H9 (cell line): ENCODE measurements around the gene HOXC13. TPM values are rescaled to one million over a fixed set of nuclear protein-coding genes. Genes with fewer than 3 reads are reported as not detected.

Experiments
- DNase-seq: peaks from one replicate; pipeline ENCODE4 v3.0.0-alpha.2; 2017
- H2AFZ ChIP-seq: one replicate; pipeline ENCODE4 v1.6.1; 2013; ENCODE audit warnings: mild to moderate bottlenecking, low read length, control low read depth, moderate library complexity
- H2AK5ac ChIP-seq: 2 replicates; pipeline ENCODE4 v1.6.1; 2013; ENCODE audit warnings: low read length, control low read depth, mixed read lengths; ENCODE audit not compliant: insufficient read length
- H2BK120ac ChIP-seq: one replicate; pipeline ENCODE4 v1.6.1; 2013; ENCODE audit warnings: low read depth, mild to moderate bottlenecking, low read length, control low read depth, inconsistent platforms; ENCODE audit not compliant: poor library complexity, severe bottlenecking
- H2BK12ac ChIP-seq: 2 replicates; pipeline ENCODE4 v1.6.1; 2013; ENCODE audit warnings: low read length, control low read depth, mixed read lengths, low read depth; ENCODE audit not compliant: insufficient read length
- H2BK15ac ChIP-seq: 2 replicates; pipeline ENCODE4 v1.6.1; 2013; ENCODE audit warnings: low read depth, low read length, control low read depth
- H2BK20ac ChIP-seq: one replicate; pipeline ENCODE4 v1.6.1; 2013; ENCODE audit warnings: low read depth, mild to moderate bottlenecking, low read length, control low read depth, inconsistent platforms; ENCODE audit not compliant: poor library complexity, severe bottlenecking
- H2BK5ac ChIP-seq: 2 replicates; pipeline ENCODE4 v1.6.1; 2013; ENCODE audit warnings: low read length, control low read depth, mixed read lengths; ENCODE audit not compliant: insufficient read length
- H3K14ac ChIP-seq: 2 replicates; pipeline ENCODE4 v1.6.1; 2013; ENCODE audit warnings: low read length, control low read depth; ENCODE audit not compliant: insufficient read depth
- H3K18ac ChIP-seq: 2 replicates; pipeline ENCODE4 v1.6.1; 2013; ENCODE audit warnings: low read depth, mild to moderate bottlenecking, mixed read lengths, low read length, control low read depth; ENCODE audit not compliant: insufficient read length
- H3K23ac ChIP-seq: 2 replicates; pipeline ENCODE4 v1.6.1; 2013; ENCODE audit warnings: low read length, control low read depth, mixed read lengths, low read depth; ENCODE audit not compliant: insufficient read length
- H3K23me2 ChIP-seq: 2 replicates; pipeline ENCODE4 v1.6.1; 2013; ENCODE audit warnings: low read depth, mild to moderate bottlenecking, mixed read lengths, low read length, control low read depth; ENCODE audit not compliant: insufficient read length, poor library complexity, severe bottlenecking
- H3K27ac ChIP-seq: 2 replicates; pipeline ENCODE4 v1.5.1; 2013; ENCODE audit warnings: low read length, control low read depth, mixed read lengths, low read depth; ENCODE audit not compliant: insufficient read length
- H3K27me3 ChIP-seq: 2 replicates; pipeline ENCODE4 v1.6.1; 2013; ENCODE audit warnings: low read length, control low read depth, inconsistent platforms; ENCODE audit not compliant: insufficient read depth
- H3K4ac ChIP-seq: 2 replicates; pipeline ENCODE4 v1.6.1; 2013; ENCODE audit warnings: low read depth, mild to moderate bottlenecking, control low read depth, inconsistent platforms, low read length, moderate library complexity
- H3K4me1 ChIP-seq: 2 replicates; pipeline ENCODE4 v1.6.1; 2013; ENCODE audit warnings: low read length, control low read depth, inconsistent platforms; ENCODE audit not compliant: insufficient read depth
- H3K4me2 ChIP-seq: 2 replicates; pipeline ENCODE4 v1.6.1; 2013; ENCODE audit warnings: low read length, control low read depth, mixed read lengths; ENCODE audit not compliant: insufficient read length, insufficient read depth
- H3K56ac ChIP-seq: 2 replicates; pipeline ENCODE4 v1.6.1; 2013; ENCODE audit warnings: low read depth, mild to moderate bottlenecking, mixed read lengths, low read length, control low read depth; ENCODE audit not compliant: insufficient read length
- H3K79me1 ChIP-seq: 2 replicates; pipeline ENCODE4 v1.6.1; 2013; ENCODE audit warnings: low read depth, mild to moderate bottlenecking, moderate library complexity, low read length, control low read depth, inconsistent platforms; ENCODE audit not compliant: insufficient read depth, poor library complexity, severe bottlenecking
- H3K79me2 ChIP-seq: 2 replicates; pipeline ENCODE4 v1.6.1; 2013; ENCODE audit warnings: low read length, control low read depth, inconsistent platforms; ENCODE audit not compliant: insufficient read depth
- H3K9ac ChIP-seq: 2 replicates; pipeline ENCODE4 v1.6.1; 2013; ENCODE audit warnings: low read length, control low read depth, mixed read lengths; ENCODE audit not compliant: insufficient read length; ENCODE audit errors: extremely low read depth
- H3K9me3 ChIP-seq: one replicate; pipeline ENCODE4 v1.6.1; 2013; ENCODE audit warnings: low read depth, low read length, inconsistent platforms; ENCODE audit not compliant: control insufficient read depth
- H3T11ph ChIP-seq: one replicate; pipeline ENCODE4 v1.6.1; 2013; ENCODE audit warnings: mild to moderate bottlenecking, low read length, control low read depth, inconsistent platforms
- H4K20me1 ChIP-seq: one replicate; pipeline ENCODE4 v1.6.1; 2013; ENCODE audit not compliant: control insufficient read depth, insufficient read length, insufficient read depth
- H4K5ac ChIP-seq: 2 replicates; pipeline ENCODE4 v1.6.1; 2013; ENCODE audit warnings: low read depth, mild to moderate bottlenecking, mixed read lengths, low read length, control low read depth; ENCODE audit not compliant: insufficient read length
- H4K8ac ChIP-seq: replicated peaks from 2 replicates; pipeline ENCODE4 v1.6.1; 2013; ENCODE audit warnings: low read length, control low read depth, mixed read lengths, low read depth; ENCODE audit not compliant: insufficient read length
- H4K91ac ChIP-seq: 2 replicates; pipeline ENCODE4 v1.6.1; 2013; ENCODE audit warnings: low read depth, mild to moderate bottlenecking, moderate library complexity, mixed read lengths, low read length, control low read depth; ENCODE audit not compliant: insufficient read length
- H3K27ac Mint-ChIP-seq, 3 experiments: 2 replicates in 2 of 3; 3 replicates in 1 of 3; pipeline ENCODE4 v1.8.0; 2020 to 2021; ENCODE audit warnings: mixed read lengths in 3 of 3, mild to moderate bottlenecking in 1 of 3, moderate library complexity in 1 of 3
- H3K27me3 Mint-ChIP-seq: 2 replicates; pipeline ENCODE4 v1.8.0; 2021; ENCODE audit warnings: low read depth, mild to moderate bottlenecking, moderate library complexity, mixed read lengths
- H3K36me3 Mint-ChIP-seq, 3 experiments: 2 replicates in 2 of 3; 3 replicates in 1 of 3; pipeline ENCODE4 v1.8.0; 2020 to 2021; ENCODE audit warnings: low read depth in 3 of 3, mixed read lengths in 3 of 3; ENCODE audit not compliant: insufficient read depth in 1 of 3
- H3K4me1 Mint-ChIP-seq, 2 experiments: 2 replicates each; pipeline ENCODE4 v1.8.0; 2020; ENCODE audit warnings: mixed read lengths in 2 of 2
- H3K4me3 Mint-ChIP-seq, 2 experiments: 2 replicates in 1 of 2; 3 replicates in 1 of 2; pipeline ENCODE4 v1.8.0; 2020 to 2021; ENCODE audit warnings: mild to moderate bottlenecking in 2 of 2, mixed read lengths in 2 of 2, moderate library complexity in 1 of 2
- H3K9me3 Mint-ChIP-seq, 2 experiments: 2 replicates in 1 of 2; 3 replicates in 1 of 2; pipeline ENCODE4 v1.8.0; 2020; ENCODE audit warnings: mild to moderate bottlenecking in 2 of 2, mixed read lengths in 2 of 2, moderate library complexity in 1 of 2
- CTCF ChIP-seq: fragments of 200-600 bp; sonication (generic); conservative IDR thresholded peaks from 3 replicates; pipeline ENCODE4 v1.8.0; 2021; ENCODE audit warnings: antibody characterized with exemption, mild to moderate bottlenecking
- WGBS: extraction: QIAGEN DNeasy Blood & Tissue Kit; methylation state at CpG from one replicate; pipeline ENCODE4 v1.1.7; 2013; ENCODE audit warnings: missing lambda C conversion rate, low lambda C conversion rate, mixed read lengths; ENCODE audit not compliant: insufficient read length; ENCODE audit errors: extremely low coverage; 5-methylcytosine and 5-hydroxymethylcytosine counted together
- total RNA-seq: library from RNA; stranded (reverse); gene quantifications from 2 replicates; pipeline ENCODE4 v1.2.1, GENCODE V29; 2021

HOXC13 gene
- total RNA-seq, 1 experiment from 2014 or later = not detected

GRCh38 chr12:53971686-53972085 is 33.1 kb downstream of the HOXC13 start:
- Histone ChIP-seq H2BK120ac (no peak overlapping the region), H3K18ac (no peak overlapping the region), H4K5ac (no peak overlapping the region), H3K23me2 (no peaks in the 10 kb centered on the region), H4K91ac (no peak overlapping the region), H3K4me1 (no peaks in the 10 kb centered on the region), H2BK15ac (no peak overlapping the region), H3K56ac (no peak overlapping the region), H3K4ac (no peak overlapping the region), H2BK12ac (no peak overlapping the region), H3K79me1 (no peaks in the 10 kb centered on the region), H3K23ac (no peak overlapping the region), H2AFZ (no peak overlapping the region), H2BK20ac (no peak overlapping the region), H3K79me2 (no peaks in the 10 kb centered on the region), H4K20me1 (no peaks in the 10 kb centered on the region), H2BK5ac (no peak overlapping the region), H4K8ac (no peak overlapping the region), H3K9ac (no peak overlapping the region), H3K27ac (no peak overlapping the region), H3K14ac (no peak overlapping the region), H3K27me3 (peaks cover 99% of the 10 kb centered on the region), H2AK5ac (no peak overlapping the region), H3K4me2 (no peak overlapping the region), H3T11ph (no peak overlapping the region), H3K9me3 (no peaks in the 10 kb centered on the region)
- no CpG with 5 or more reads among the region's 2 CpGs for WGBS
- DNase-seq = no peak
- Mint-ChIP-seq H3K4me1 (peaks cover 14 to 22% of the 10 kb centered on the region in 2 experiments), H3K9me3 (peaks cover 8% of the 10 kb centered on the region in 2 experiments; a peak in 4 of 5 replicates), H3K27ac (no peak overlapping the region), H3K4me3 (no peak overlapping the region), H3K27me3 (peaks cover 100% of the 10 kb centered on the region), H3K36me3 (peaks cover 0 to 8% (median 3%) of the 10 kb centered on the region in 3 experiments; a peak in 3 of 7 replicates)
- TF ChIP-seq CTCF = no peak
